Measurements from ENCODE around the gene NRM.

Gene NRM

DNA sequence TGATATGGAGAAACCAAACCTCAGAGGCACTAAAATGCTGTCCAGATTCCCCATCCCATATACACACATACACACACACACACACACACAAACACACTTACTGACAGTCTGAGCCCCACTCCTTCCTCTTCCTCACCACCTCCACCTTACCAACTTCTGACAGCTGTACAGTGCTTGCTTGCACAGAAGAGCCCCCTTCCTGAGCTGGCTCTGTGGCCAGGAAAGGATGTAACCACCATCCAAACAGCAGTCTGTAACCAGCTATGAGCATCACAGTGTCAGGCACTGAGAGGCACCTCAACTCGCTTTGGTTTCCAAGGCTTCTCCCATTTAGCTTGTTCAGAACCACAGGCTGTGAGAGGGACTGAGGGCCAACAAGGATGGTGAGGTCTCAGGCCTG, 49.7 kb downstream of the NRM start:
- in situ Hi-C loops (cut with MboI; ENCODE audit: low sequenced_read_pairs), result no loop called here

- in situ Hi-C loops (cut with MboI; ENCODE audit: low sequenced_read_pairs), result no loop called here
Measured at GRCh38 chr6:30640481-30640880, 50.3 kb downstream of the NRM start.

All from HL-60/S4 (cell line).